HepG2 (cell line): Measurements from ENCODE around the gene SYCP2L. TPM values are rescaled to one million over a fixed set of nuclear protein-coding genes. Genes with fewer than 3 reads are reported as not detected.

Experiments used
- ATAC-seq: fragments of 200-7000 bp; cut with Tn5 transposase; 3 replicates; pipeline ENCODE4 v1.9.1; 2020; ENCODE audit warnings: mild to moderate bottlenecking, moderate library complexity
- BruUV-seq: library from RNA; stranded (reverse); fragments of 400-500 nt; replicated peaks from 2 replicates; lab custom pipeline; 2021; lab: Mats Ljungman, UMichigan
- CTCF ChIA-PET: fragments of 300-600 bp; formaldehyde crosslinking; extraction: SDS; loops from one replicate; lab custom pipeline; 2021; ENCODE audit warnings: low total read pairs, inconsistent platforms, low intra/inter-chr PET ratio; lab: Yijun Ruan, JAX
- POLR2A ChIA-PET: fragments of 350-600 bp; sonication (Branson Sonifier 250); formaldehyde crosslinking; loops from one replicate; lab custom pipeline; 2020; ENCODE audit warnings: antibody characterized with exemption, inconsistent platforms; lab: Yijun Ruan, JAX
- DNase-seq: peaks from one replicate; pipeline ENCODE4 v3.0.0-alpha.2; 2015; ENCODE audit warnings: low spot score
- FAIRE-seq: peaks from 3 replicates; lab custom pipeline; 2011; peaks lifted over from hg19 to GRCh38; lab: Jason Lieb, UNC
- H2AFZ ChIP-seq: one replicate; pipeline ENCODE4 v1.6.1; 2011; ENCODE audit warnings: low read length, inconsistent platforms
- H3K27ac ChIP-seq: fragments of 300-600 bp; 3 replicates; pipeline ENCODE4 v1.8.0; 2011; ENCODE audit warnings: mixed run types, mild to moderate bottlenecking, mixed read lengths, low read length, inconsistent platforms; ENCODE audit not compliant: insufficient read depth; ENCODE audit errors: extremely low read length
- H3K27me3 ChIP-seq, 2 experiments: fragments of 200-600 bp in 1 of 2; 2 replicates in 1 of 2; 3 replicates in 1 of 2; pipeline versions ENCODE4 v1.6.0 to v1.8.0; 2011; ENCODE audit warnings: low read length in 2 of 2, mild to moderate bottlenecking in 2 of 2, moderate library complexity in 2 of 2, inconsistent platforms in 1 of 2; ENCODE audit not compliant: insufficient read depth in 2 of 2, control insufficient read depth in 1 of 2
- H3K36me3 ChIP-seq, 2 experiments: fragments of 200-600 bp in 1 of 2; replicated peaks in 1 of 2; 2 replicates in 1 of 2; 3 replicates in 1 of 2; pipeline versions ENCODE4 v1.5.1 to v1.8.0; 2011; ENCODE audit warnings: low read length in 2 of 2, inconsistent platforms in 1 of 2; ENCODE audit not compliant: insufficient read depth in 2 of 2, control insufficient read depth in 1 of 2
- H3K4me1 ChIP-seq: 2 replicates; pipeline ENCODE4 v1.5.1; 2012; ENCODE audit warnings: low read length, inconsistent platforms; ENCODE audit not compliant: insufficient read depth
- H3K4me2 ChIP-seq: 2 replicates; pipeline ENCODE4 v1.6.0; 2011; ENCODE audit warnings: low read depth, low read length, inconsistent platforms
- H3K4me3 ChIP-seq, 3 experiments: fragments of 200-600 bp in 1 of 3; sonication (generic), shearing (Covaris generic) in 1 of 3; replicated peaks in 1 of 3; 2 replicates each; pipeline ENCODE4 v1.5.1; 2011 to 2016; ENCODE audit warnings: low read length in 3 of 3, inconsistent platforms in 2 of 3, low read depth in 2 of 3, mild to moderate bottlenecking in 2 of 3, control low read depth in 1 of 3, mixed read lengths in 1 of 3; ENCODE audit not compliant: insufficient read depth in 1 of 3
- H3K79me2 ChIP-seq: one replicate; pipeline ENCODE4 v1.6.1; 2011; ENCODE audit warnings: low read length, inconsistent platforms; ENCODE audit not compliant: insufficient read depth
- H3K9ac ChIP-seq: 2 replicates; pipeline ENCODE4 v1.6.0; 2011; ENCODE audit warnings: mild to moderate bottlenecking, low read depth, low read length, inconsistent platforms; ENCODE audit not compliant: insufficient read depth
- H3K9me3 ChIP-seq: 2 replicates; pipeline ENCODE4 v1.5.1; 2012; ENCODE audit warnings: mild to moderate bottlenecking, low read length
- H4K20me1 ChIP-seq: 2 replicates; pipeline ENCODE4 v1.6.0; 2011; ENCODE audit warnings: inconsistent platforms, mild to moderate bottlenecking, low read length, moderate library complexity; ENCODE audit not compliant: insufficient read depth
- ASH2L ChIP-seq: fragments of 300-600, 200-600 bp; sonication (generic); IDR thresholded peaks from 2 replicates; pipeline ENCODE4 v1.7.0; 2017; ENCODE audit warnings: low read depth, mild to moderate bottlenecking, moderate library complexity, mixed read lengths, low read length; ENCODE audit not compliant: insufficient read length
- CHCHD3 ChIP-seq: sonication (generic); formaldehyde crosslinking; IDR thresholded peaks from 2 replicates; pipeline ENCODE4 v1.8.0; 2022; ENCODE audit warnings: mild to moderate bottlenecking, missing genetic modification reagents, moderate library complexity
- CHD4 ChIP-seq: fragments of 200-600 bp; sonication (generic); IDR thresholded peaks from 2 replicates; pipeline ENCODE4 v1.7.0; 2017; ENCODE audit warnings: mild to moderate bottlenecking, low read length, borderline replicate concordance
- GLI4 ChIP-seq: sonication (generic); formaldehyde crosslinking; IDR thresholded peaks from 2 replicates; pipeline ENCODE4 v1.5.1; 2020; ENCODE audit warnings: missing genetic modification reagents, mild to moderate bottlenecking, moderate library complexity, borderline replicate concordance
- HOXA5 ChIP-seq: sonication (generic); formaldehyde crosslinking; IDR thresholded peaks from 2 replicates; pipeline ENCODE4 v1.4.0; 2020; ENCODE audit warnings: missing genetic modification reagents
- KAT2B ChIP-seq: fragments of 150-350 bp; IDR thresholded peaks from 2 replicates; pipeline ENCODE4 v1.6.1; 2014; ENCODE audit warnings: low read depth, low read length, borderline replicate concordance
- MIER3 ChIP-seq: IDR thresholded peaks from 2 replicates; pipeline ENCODE4 v1.6.1; 2016; ENCODE audit warnings: missing compliant biosample characterization, borderline replicate concordance
- PHB2 ChIP-seq: fragments of 450-650 bp; IDR thresholded peaks from 2 replicates; pipeline ENCODE4 v1.6.1; 2018; ENCODE audit not compliant: partially characterized antibody
- TFE3 ChIP-seq: IDR thresholded peaks from 2 replicates; pipeline ENCODE4 v1.6.1; 2016
- ZBTB26 ChIP-seq: IDR thresholded peaks from 2 replicates; pipeline ENCODE4 v1.6.1; 2016; ENCODE audit warnings: missing compliant biosample characterization, missing genetic modification reagents, borderline replicate concordance
- ZBTB38 ChIP-seq: sonication (generic); formaldehyde crosslinking; IDR thresholded peaks from 2 replicates; pipeline ENCODE4 v1.5.1; 2020; ENCODE audit warnings: mild to moderate bottlenecking, missing genetic modification reagents
- ZNF30 ChIP-seq: sonication (generic); formaldehyde crosslinking; IDR thresholded peaks from 2 replicates; pipeline ENCODE4 v1.5.0; 2020; ENCODE audit warnings: mild to moderate bottlenecking, missing genetic modification reagents
- WGBS: methylation state at CpG from one replicate; pipeline ENCODE4 v1.1.6; 2017; ENCODE audit warnings: low lambda C conversion rate; 5-methylcytosine and 5-hydroxymethylcytosine counted together
- in situ Hi-C: cut with HindIII; loops from 2 replicates; pipeline ENCODE4 v1.10.0; 2017; ENCODE audit warnings: low pct_unique_long_range_greater_than_20kb; ENCODE audit not compliant: extremely low pct_ligation_motif_present
- intact Hi-C: fragments of 100-400 bp; cut with micrococcal nuclease; formaldehyde crosslinking; loops from one replicate; pipeline ENCODE4 v1.10.0; 2022; ENCODE audit not compliant: unreplicated experiment
- polyA plus RNA-seq, 8 experiments: library from polyadenylated mRNA; depleted of rRNA in 3 of 8; stranded (reverse) in 7 of 8; unstranded in 1 of 8; fragments of >200 nt; fragmentation: Illumina TruSeq in 4 of 8; extraction: Trizol in 4 of 8; gene quantifications; 2 replicates each; pipeline versions ENCODE4 v1.2.1 to v1.2.3, GENCODE V29; 2011 to 2016; ENCODE audit warnings: low read depth in 4 of 8, missing spikeins in 1 of 8, mixed read lengths in 1 of 8; ENCODE audit not compliant: insufficient read depth in 1 of 8
- total RNA-seq, 5 experiments: library from RNA; depleted of rRNA; stranded (reverse); fragments of >200 nt; fragmentation: Illumina TruSeq; extraction: Trizol; gene quantifications; 2 replicates each; pipeline ENCODE4 v1.2.3, GENCODE V29; 2016; ENCODE audit warnings: low read depth in 1 of 5
- TF ChIP-seq, protein P1 (sequence below): IDR thresholded peaks from 2 replicates; pipeline ENCODE4 v1.6.1; 2018; ENCODE audit warnings: missing genetic modification reagents, mild to moderate bottlenecking, missing compliant biosample characterization
- TF ChIP-seq, protein P2 (sequence below): sonication (generic); formaldehyde crosslinking; IDR thresholded peaks from 2 replicates; pipeline ENCODE4 v1.4.0; 2020; ENCODE audit warnings: missing genetic modification reagents, low read depth, mild to moderate bottlenecking, borderline replicate concordance
- TF ChIP-seq, protein P3 (sequence below): sonication (generic); formaldehyde crosslinking; IDR thresholded peaks from 2 replicates; pipeline ENCODE4 v1.8.0; 2022; ENCODE audit warnings: mild to moderate bottlenecking, missing genetic modification reagents, borderline replicate concordance
- TF ChIP-seq, protein P4 (sequence below): sonication (generic); formaldehyde crosslinking; IDR thresholded peaks from 2 replicates; pipeline ENCODE4 v1.4.0; 2020; ENCODE audit warnings: missing genetic modification reagents

SYCP2L gene
- total and polyA plus RNA-seq, 2 of the 13 experiments (the other 11 are each of a cell fraction or from before 2014, with no cell fraction given), result 0.22 to 0.54 TPM

DNA sequence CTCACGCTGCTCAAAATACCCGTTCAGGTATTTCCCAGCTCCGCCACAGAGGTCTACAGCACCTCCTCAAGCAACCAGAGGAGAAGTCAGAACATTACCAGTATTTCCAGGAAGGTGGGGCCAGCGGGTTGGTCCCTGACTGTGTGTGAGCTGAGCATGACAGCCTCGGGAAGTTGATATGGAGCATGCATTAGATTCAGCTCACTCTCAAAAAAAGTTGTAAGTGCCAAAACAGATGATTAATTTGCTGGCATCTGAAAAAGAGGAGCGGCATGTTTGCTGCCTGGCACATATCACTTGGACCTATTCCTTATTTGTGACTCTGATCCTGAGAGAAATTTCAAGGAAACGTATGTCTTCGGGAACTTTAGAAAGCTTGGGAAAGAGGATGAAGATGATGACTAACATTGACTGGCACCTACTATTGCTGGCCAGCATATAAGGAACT is 125.0 kb downstream of the SYCP2L start:
- 15% methylated on average over 8 of the region's 8 CpGs for WGBS
- intact Hi-C loops, result loop anchor here (1.0 kb wide), 3 partner anchors 30 to 55 kb away; no protein-coding TSS in a partner anchor
- Histone ChIP-seq H3K79me2 (peaks cover 40% of the 10 kb centered on the region), H3K4me3 (peak overlapping the region; percentile 3 to 59 (median 39)), H3K4me2 (peak overlapping the region; percentile 84), H3K9ac (peak overlapping the region; percentile 73), H3K27me3 (no peaks in the 10 kb centered on the region), H3K36me3 (peaks cover 0 to 6% of the 10 kb centered on the region in 2 experiments; a peak in 2 of 5 replicates), H2AFZ (no peak overlapping the region), H4K20me1 (no peaks in the 10 kb centered on the region), H3K27ac (peak overlapping the region; percentile 95), H3K4me1 (peaks cover 94% of the 10 kb centered on the region), H3K9me3 (no peaks in the 10 kb centered on the region)
- in situ Hi-C loops, result loop anchor here (5.0 kb wide), 1 partner anchor 55 kb away; no protein-coding TSS in a partner anchor
- CTCF ChIA-PET, result interaction anchor here (1.4 to 2.7 kb wide), 3 partner anchors 33 to 57 kb away, joined by 3 to 27 read pairs (median 10); partner anchors contain the start of gene ELOVL2
- POLR2A ChIA-PET, result interaction anchor here (1.0 to 2.9 kb wide), 17 partner anchors 9 to 356 kb away, joined by 3 to 52 read pairs (median 7); partner anchors contain the start of gene ELOVL2
- FAIRE-seq (no peak), ATAC-seq (peak; percentile 77), DNase-seq (peak; percentile 80)
- TSS peak; percentile 45 for BruUV-seq
- TF ChIP-seq, protein P1, sequence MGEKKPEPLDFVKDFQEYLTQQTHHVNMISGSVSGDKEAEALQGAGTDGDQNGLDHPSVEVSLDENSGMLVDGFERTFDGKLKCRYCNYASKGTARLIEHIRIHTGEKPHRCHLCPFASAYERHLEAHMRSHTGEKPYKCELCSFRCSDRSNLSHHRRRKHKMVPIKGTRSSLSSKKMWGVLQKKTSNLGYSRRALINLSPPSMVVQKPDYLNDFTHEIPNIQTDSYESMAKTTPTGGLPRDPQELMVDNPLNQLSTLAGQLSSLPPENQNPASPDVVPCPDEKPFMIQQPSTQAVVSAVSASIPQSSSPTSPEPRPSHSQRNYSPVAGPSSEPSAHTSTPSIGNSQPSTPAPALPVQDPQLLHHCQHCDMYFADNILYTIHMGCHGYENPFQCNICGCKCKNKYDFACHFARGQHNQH (CRISPR knock-in tag), result peak; percentile 14; the same call in 1 of the 2 replicates
- TF ChIP-seq HOXA5 (CRISPR knock-in tag) (no peak; the same call in 1 of the 2 replicates), ASH2L (peak; percentile 35), ZNF30 (CRISPR knock-in tag) (no peak), KAT2B (no peak), TFE3 (CRISPR knock-in tag) (no peak), CHD4 (no peak), GLI4 (no peak), PHB2 (no peak), CHCHD3 (CRISPR knock-in tag) (no peak), MIER3 (CRISPR knock-in tag) (no peak), ZBTB26 (no peak), ZBTB38 (peak; percentile 48; the same call in 1 of the 2 replicates)
- TF ChIP-seq, protein P2, sequence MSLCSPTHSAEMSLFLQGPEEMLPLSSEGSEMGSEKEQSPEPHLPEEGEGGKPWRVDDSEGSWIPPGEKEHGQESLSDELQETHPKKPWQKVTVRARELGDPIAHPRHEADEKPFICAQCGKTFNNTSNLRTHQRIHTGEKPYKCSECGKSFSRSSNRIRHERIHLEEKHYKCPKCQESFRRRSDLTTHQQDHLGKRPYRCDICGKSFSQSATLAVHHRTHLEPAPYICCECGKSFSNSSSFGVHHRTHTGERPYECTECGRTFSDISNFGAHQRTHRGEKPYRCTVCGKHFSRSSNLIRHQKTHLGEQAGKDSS (CRISPR knock-in tag), result no peak
- TF ChIP-seq, protein P3, sequence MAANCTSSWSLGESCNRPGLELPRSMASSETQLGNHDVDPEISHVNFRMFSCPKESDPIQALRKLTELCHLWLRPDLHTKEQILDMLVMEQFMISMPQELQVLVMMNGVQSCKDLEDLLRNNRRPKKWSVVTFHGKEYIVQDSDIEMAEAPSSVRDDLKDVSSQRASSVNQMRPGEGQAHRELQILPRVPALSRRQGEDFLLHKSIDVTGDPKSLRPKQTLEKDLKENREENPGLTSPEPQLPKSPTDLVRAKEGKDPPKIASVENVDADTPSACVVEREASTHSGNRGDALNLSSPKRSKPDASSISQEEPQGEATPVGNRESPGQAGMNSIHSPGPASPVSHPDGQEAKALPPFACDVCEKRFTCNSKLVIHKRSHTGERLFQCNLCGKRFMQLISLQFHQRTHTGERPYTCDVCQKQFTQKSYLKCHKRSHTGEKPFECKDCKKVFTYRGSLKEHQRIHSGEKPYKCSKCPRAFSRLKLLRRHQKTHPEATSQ, result no peak
- TF ChIP-seq, protein P4, sequence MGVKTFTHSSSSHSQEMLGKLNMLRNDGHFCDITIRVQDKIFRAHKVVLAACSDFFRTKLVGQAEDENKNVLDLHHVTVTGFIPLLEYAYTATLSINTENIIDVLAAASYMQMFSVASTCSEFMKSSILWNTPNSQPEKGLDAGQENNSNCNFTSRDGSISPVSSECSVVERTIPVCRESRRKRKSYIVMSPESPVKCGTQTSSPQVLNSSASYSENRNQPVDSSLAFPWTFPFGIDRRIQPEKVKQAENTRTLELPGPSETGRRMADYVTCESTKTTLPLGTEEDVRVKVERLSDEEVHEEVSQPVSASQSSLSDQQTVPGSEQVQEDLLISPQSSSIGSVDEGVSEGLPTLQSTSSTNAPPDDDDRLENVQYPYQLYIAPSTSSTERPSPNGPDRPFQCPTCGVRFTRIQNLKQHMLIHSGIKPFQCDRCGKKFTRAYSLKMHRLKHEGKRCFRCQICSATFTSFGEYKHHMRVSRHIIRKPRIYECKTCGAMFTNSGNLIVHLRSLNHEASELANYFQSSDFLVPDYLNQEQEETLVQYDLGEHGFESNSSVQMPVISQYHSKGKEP, result no peak
